Cardiac muscle cell (in vitro differentiated cells and primary cell): Measurements from ENCODE around the gene DPPA3. TPM values are rescaled to one million over a fixed set of nuclear protein-coding genes. Genes with fewer than 3 reads are reported as not detected.
A peak's percentile ranks its signal among the peaks of the same experiment; 100 is the strongest.
"Not testable (repeated sequence)": the region's sequence is repeated elsewhere in the genome, so short reads cannot be mapped to it uniquely, and the experiment has no call there.

Experiments
- DNase-seq, 2 donors: peaks; one replicate each; pipeline versions ENCODE4 v3.0.0 to v3.0.0-alpha.2; 2010 to 2017; ENCODE audit warnings: low read depth in 1 of 2, low spot score in 1 of 2
- H3K27ac ChIP-seq: fragments of 200-600 bp; sonication (generic); 2 replicates; pipeline ENCODE4 v1.5.1; 2016
- H3K27me3 ChIP-seq: fragments of 200-600 bp; sonication (generic); 2 replicates; pipeline ENCODE4 v1.6.0; 2016; ENCODE audit warnings: control low read depth
- H3K36me3 ChIP-seq: fragments of 200-600 bp; sonication (generic); 2 replicates; pipeline ENCODE4 v1.5.1; 2016; ENCODE audit warnings: control low read depth
- H3K4me1 ChIP-seq: fragments of 200-600 bp; sonication (generic); 2 replicates; pipeline ENCODE4 v1.8.1; 2017; ENCODE audit warnings: low read depth, mild to moderate bottlenecking, mixed run types
- H3K4me3 ChIP-seq: fragments of 200-600 bp; sonication (generic); 2 replicates; pipeline ENCODE4 v1.5.1; 2016; ENCODE audit warnings: mild to moderate bottlenecking
- H3K9me3 ChIP-seq: fragments of 200-600 bp; sonication (generic); 2 replicates; pipeline ENCODE4 v1.5.1; 2017; ENCODE audit warnings: low read depth, mild to moderate bottlenecking, control low read depth
- CTCF ChIP-seq: IDR thresholded peaks from 2 replicates; pipeline ENCODE4 v1.5.1; 2012; ENCODE audit warnings: low read depth, mild to moderate bottlenecking, low read length
- polyA plus RNA-seq: library from polyadenylated mRNA; unstranded; fragments of >200 nt; fragmentation: Nextera tagmentation; extraction: Ambion mirVana; gene quantifications from 2 replicates; pipeline ENCODE4 v1.2.1, GENCODE V29; 2016
- total RNA-seq: library from RNA; depleted of rRNA; stranded (reverse); fragments of >200 nt; gene quantifications from 2 replicates; pipeline ENCODE4 v1.2.3, GENCODE V29; 2016

Gene DPPA3
- total and polyA plus RNA-seq, 2 experiments from 2014 or later, result not detected

GRCh38 chr12:7712841-7713442 is 1.7 kb downstream of the DPPA3 start:
- Histone ChIP-seq H3K4me3 (no peak overlapping the region), H3K9me3 (no peaks in the 10 kb centered on the region), H3K36me3 (no peaks in the 10 kb centered on the region), H3K4me1 (peaks cover 10% of the 10 kb centered on the region), H3K27me3 (no peaks in the 10 kb centered on the region), H3K27ac (no peak overlapping the region)
- no peak for TF ChIP-seq CTCF
- no peak for DNase-seq

- Histone ChIP-seq H3K36me3 (no peaks in the 10 kb centered on the region), H3K9me3 (no peaks in the 10 kb centered on the region), H3K4me3 (no peak overlapping the region), H3K4me1 (peaks cover 8% of the 10 kb centered on the region), H3K27ac (no peak overlapping the region), H3K27me3 (no peaks in the 10 kb centered on the region)
- TF ChIP-seq CTCF, result no peak
- DNase-seq, result peak in 1 of 2 donors; percentile 59
Observed at GRCh38 chr12:7716381-7716780, 5.1 kb downstream of the DPPA3 start.

DNA sequence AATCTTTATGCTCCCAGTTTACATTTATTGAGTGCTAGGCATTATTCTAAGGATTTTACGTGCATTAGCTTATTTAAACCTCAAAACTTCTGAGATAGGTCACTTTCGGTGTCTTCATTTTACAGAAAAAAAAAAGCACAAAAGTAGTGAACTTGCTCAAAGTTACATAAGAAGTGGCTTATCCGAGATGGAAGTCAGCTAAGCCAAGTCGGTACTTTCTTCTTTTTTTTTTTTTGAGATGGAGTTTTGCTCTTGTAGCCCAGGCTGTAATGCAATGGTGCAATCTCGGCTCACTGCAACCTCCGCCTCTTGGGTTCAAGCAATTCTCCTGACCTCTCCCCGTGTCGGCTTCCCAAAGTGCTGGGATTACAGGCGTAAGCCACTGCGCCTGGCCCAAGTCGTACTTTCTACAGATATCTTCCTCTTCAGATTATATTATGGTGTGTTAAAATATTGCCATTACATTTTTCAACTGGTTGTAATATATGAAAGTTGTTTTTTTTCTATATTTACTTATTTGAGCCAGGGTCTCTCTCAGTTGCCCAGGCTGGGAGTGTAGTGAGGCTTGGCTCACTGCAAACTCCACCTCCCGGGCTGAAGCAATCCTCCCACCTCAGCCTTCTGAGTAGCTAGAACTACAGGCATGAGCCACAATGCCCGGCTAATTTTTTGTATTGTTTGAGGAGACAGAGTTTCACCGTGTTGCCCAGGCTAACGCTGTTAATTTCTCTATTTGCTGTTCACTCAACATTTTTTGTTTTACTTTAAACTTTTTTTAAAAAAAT is 8.9 kb downstream of the DPPA3 start:
- Histone ChIP-seq H3K4me3 (no peak overlapping the region), H3K4me1 (peaks cover 8% of the 10 kb centered on the region), H3K36me3 (no peaks in the 10 kb centered on the region), H3K9me3 (no peaks in the 10 kb centered on the region), H3K27ac (no peak overlapping the region), H3K27me3 (no peaks in the 10 kb centered on the region)
- no peak for TF ChIP-seq CTCF
- DNase-seq, result no peak

DNA sequence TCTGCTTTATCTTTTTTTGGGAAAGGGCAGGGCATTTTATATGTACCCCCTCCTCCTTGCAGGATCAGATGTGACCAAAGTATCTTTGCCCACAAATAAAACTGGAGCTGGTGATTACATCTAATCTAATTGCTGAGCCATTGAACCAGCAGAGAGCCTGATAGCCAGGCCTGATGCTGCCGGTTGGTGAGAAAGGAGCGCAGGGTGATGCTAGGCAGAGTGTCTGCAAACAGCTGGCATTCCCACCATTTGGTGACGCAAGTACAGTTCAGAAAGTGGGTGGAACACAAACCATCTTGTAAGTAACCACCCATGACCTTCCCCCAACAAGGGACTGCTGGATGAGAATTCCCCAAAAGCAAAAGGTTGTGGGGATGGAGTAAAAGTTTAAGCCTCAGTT is 12.7 kb downstream of the DPPA3 start:
- DNase-seq, result no peak
- no peak for TF ChIP-seq CTCF
- H3K4me3 ChIP-seq, result no peak overlapping the region

GRCh38 chr12:7729746-7730145 is 18.5 kb downstream of the DPPA3 start:
- Histone ChIP-seq H3K27ac (peak overlapping the region; percentile 80), H3K9me3 (no peaks in the 10 kb centered on the region), H3K4me1 (peaks cover 12% of the 10 kb centered on the region), H3K4me3 (no peak overlapping the region), H3K36me3 (no peaks in the 10 kb centered on the region), H3K27me3 (no peaks in the 10 kb centered on the region)
- TF ChIP-seq CTCF, result no peak
- no peak for DNase-seq

More for the DNA sequence above, 12.7 kb downstream of the DPPA3 start:
- Histone ChIP-seq H3K4me1 (no peaks in the 10 kb centered on the region), H3K27ac (no peak overlapping the region), H3K9me3 (no peaks in the 10 kb centered on the region), H3K27me3 (no peaks in the 10 kb centered on the region), H3K36me3 (no peaks in the 10 kb centered on the region)

DNA sequence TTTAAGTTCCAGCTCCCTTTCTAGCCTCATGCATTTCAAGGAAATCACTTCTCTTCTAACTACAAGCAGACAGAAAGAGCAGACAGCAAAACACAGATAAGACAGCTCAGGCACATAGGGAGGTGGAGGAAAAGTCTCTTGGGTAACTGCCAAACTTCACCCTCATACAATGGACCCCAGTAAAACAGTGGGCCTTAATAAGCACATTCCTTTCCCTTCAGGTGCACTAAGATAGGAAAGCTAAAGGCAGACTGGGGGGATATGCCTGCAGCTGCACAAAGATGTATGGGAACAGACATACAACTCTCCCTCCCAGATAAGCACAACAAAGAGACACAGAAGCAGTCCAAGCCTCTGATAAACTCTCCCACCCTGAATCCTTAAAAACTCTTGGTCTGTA is 19.8 kb downstream of the DPPA3 start:
- not testable (repeated sequence) for H3K36me3 ChIP-seq, DNase-seq, H3K27me3 ChIP-seq, H3K4me3 ChIP-seq, H3K9me3 ChIP-seq
- Histone ChIP-seq H3K27ac (peak overlapping the region; percentile 80), H3K4me1 (peaks cover 12% of the 10 kb centered on the region)
